LHCN-M2 (cell line): ENCODE data around the gene AGTRAP. TPM values are rescaled to one million over a fixed set of nuclear protein-coding genes. Genes with fewer than 3 reads are reported as not detected.

Experiments
- DNase-seq: peaks from one replicate; pipeline ENCODE4 v3.0.0-alpha.2; 2012; ENCODE audit warnings: low read depth
- total RNA-seq: library from RNA; depleted of rRNA; stranded (reverse); fragments of >200 nt; gene quantifications from 2 replicates; pipeline ENCODE4 v1.2.3, GENCODE V29; 2014

The AGTRAP gene
- total RNA-seq, 1 experiment from 2014 or later = 39.4 TPM

DNA sequence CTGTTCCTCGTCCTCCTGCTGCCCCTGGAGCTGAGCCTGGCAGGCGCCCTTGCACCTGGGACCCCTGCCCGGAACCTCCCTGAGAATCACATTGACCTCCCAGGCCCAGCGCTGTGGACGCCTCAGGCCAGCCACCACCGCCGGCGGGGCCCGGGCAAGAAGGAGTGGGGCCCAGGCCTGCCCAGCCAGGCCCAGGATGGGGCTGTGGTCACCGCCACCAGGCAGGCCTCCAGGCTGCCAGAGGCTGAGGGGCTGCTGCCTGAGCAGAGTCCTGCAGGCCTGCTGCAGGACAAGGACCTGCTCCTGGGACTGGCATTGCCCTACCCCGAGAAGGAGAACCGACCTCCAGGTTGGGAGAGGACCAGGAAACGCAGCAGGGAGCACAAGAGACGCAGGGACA is 29.6 kb upstream of the AGTRAP start:
- no peak for DNase-seq

DNA sequence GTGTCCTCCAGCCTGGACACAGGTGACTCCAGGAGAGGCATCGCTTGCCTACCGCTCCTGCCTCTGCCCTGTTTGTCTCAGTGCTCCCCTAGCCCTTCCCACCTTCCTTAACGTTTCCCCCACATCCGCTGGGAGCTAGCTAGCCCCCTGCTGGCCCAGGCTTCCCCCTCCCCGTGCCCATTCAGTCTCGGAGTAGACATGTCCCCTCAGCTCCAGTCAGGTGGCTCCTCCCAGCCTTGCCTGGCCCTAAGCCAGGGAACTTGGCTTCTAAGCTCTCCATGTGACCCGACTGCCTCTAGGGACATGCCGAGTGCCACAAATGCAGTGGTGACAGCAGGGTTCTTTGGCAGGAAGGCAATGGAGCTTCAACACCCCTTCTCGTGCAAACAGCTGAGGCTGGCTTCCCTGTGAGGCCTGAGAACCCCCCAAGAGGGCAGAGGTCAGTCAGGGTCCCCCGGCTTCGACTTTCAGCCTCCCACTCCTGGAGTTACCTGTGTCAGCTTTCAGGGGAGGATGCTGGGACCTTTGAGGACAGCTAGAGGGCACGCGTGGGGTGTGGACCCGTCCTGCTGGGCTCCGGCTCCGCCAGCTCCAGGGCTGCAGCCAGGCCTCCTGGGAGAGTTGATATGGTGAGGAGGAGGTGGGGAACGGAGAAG is 28.2 kb upstream of the AGTRAP start:
- no peak for DNase-seq

DNA sequence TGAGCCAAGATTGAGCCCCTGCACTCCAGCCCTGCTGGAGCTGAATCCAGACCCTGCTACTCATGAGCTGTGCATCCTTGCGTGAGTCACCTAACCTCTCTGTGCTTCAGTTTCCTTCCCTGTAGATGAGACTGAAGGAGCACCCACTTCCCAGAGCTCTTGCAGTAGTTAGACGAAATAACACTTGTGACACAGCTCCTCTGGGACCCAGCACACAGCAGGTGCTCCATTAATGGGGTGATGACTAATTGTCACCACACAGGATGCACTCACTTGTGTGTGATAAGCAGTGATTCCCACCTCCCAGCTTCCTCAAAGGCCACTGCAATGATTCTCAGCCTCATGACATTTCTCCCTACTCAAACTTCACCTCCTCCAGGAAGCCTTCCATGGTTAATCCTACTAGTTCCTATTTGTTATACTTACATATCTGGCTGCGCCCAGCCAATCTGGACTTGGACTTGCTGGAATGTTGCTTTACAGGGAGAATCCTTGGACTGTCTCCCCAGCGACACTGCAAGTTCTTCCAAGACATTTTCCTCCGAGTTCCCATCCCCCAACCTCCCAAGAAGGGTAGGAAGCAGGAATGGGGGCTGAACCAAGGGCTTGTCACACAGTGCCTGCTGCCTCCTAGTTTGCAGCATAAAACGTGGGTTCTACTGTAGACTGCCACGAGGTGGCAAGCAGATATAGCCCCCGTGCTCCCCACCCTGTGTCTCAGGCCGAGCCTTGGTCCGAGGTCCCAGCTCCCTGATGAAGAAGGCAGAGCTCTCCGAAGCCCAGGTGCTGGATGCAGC is 27.2 kb upstream of the AGTRAP start:
- DNase-seq = peak; percentile 32

DNA sequence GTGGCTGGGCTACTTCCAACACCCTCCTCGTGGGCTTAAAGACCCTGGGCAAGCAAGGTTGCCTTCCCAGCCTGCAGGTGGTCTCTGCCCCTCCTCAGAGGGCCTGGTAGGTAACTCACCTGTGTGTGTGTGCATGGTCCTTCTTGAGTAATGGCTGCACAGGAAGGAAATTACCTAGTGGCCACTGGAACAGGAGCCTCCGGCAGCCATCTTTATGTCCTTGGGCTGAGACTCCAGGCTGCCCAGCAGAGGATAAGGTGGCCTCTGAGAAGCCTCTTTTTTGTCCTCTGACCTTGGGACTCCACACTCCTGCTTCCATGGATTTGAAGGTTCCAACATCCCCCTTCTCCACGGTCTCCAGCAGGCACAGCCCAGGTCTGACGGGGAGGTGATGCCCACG is 24.4 kb upstream of the AGTRAP start:
- DNase-seq = no peak

DNA sequence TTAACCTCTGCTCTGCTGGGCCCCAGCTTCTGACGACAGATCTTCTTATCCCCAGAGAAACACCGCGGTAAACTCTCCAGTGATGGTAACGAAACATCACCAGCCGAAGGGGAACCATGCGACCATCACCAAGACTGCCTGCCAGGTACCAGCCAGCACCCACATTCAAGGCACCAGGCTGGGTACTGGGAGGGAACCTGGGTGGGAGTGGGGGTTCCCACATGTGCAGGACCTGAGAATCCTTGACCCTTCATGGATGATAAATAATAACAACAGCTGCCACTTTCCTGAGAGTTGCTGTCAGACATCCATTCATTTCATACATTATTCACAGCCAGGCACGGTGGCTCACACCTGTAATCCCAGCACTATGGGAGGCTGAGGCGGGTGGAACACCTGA is 23.7 kb upstream of the AGTRAP start:
- DNase-seq = no peak

DNA sequence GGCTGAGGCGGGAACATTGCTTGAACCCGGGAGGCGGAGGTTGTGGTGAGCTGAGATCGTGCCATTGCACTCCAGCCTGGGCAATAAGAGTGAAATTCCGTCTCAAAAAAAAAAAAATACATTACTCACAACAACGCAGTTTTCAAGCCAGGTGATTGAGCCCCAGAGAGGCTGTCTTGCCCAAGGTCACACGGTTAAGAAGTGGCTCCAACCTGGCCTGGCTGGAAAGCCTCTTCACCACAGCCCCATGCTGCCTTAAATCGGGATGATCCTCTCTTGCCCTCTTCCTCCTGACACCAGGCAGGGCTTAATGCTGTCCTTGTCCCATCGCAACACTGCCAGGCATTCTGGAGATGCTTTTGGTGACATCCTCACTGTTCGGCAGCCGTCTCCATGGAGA is 22.8 kb upstream of the AGTRAP start:
- no peak for DNase-seq

DNA sequence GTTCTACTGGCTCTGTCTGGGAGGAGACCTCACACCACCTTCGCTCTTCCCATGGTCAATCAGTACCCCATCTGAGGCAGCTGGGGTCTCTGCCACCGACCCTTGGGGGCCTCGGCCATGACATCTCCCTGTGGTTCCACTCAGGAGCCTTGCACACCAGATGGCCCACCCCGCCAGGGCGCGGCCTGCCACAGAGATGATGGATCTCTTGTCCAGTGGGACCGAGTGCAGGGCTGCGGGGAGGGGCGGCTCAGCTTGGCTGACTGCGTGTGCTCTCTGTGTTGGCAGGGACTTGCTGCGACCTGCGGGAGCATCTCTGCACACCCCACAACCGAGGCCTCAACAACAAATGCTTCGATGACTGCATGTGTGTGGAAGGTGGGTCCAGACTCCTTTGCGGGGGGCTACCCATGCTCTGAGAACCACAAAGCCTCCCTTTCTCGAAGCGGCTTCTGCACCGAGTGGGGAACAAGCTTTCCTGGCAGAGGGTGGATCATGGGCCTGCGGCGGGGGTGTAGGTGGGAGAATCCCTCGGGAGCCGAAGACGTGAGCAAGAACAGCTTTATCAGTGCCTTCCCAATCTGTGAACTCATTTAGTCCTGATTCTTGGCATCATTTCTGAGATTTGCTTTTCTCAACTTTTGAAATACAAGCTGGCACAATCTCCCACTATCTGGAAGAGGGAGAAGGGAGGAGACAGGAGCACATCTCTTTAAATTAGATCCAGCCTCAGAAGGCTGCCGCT is 20.9 kb upstream of the AGTRAP start:
- DNase-seq = no peak

DNA sequence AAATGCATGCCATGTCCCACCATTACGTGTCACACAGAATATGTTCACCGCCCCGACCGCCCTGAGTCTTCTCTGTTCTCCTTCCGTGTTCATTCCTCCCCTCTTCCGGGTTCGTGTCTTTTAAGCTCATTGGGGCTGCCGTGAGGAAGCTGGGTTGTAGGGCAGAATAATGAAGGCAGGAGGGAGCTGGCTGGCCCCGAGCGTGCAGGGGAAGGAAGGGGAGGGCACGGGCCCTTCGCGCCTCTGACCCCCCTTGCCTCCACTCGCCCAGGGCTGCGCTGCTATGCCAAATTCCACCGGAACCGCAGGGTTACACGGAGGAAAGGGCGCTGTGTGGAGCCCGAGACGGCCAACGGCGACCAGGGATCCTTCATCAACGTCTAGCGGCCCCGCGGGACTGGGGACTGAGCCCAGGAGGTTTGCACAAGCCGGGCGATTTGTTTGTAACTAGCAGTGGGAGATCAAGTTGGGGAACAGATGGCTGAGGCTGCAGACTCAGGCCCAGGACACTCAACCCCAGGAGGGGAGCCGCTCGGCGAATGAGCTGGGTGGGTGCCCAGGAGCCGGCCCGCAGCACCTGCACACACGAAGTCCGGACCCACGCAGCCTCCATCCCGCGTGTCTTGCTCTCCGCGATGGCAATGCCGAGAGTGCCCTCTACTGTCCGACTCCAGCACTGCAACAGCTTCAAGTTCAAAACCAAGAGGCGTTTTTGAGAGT is 16.5 kb upstream of the AGTRAP start:
- DNase-seq = peak; percentile 43

DNA sequence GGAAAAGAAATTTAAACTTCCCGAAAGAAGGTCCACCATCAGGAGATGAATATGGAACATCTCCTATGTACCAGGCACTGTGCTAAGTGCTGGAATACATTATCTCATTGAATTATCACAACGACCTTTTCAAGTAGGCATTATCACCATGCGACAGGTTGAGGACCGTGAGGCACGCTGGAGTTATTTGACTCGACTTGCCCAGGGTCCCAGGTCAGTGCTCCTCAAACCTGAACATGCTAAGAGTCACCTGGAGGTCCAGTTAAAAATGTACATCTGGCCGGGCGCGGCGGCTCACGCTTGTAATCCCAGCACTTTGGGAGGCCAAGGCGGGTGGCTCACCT is 15.9 kb upstream of the AGTRAP start:
- DNase-seq = no peak

DNA sequence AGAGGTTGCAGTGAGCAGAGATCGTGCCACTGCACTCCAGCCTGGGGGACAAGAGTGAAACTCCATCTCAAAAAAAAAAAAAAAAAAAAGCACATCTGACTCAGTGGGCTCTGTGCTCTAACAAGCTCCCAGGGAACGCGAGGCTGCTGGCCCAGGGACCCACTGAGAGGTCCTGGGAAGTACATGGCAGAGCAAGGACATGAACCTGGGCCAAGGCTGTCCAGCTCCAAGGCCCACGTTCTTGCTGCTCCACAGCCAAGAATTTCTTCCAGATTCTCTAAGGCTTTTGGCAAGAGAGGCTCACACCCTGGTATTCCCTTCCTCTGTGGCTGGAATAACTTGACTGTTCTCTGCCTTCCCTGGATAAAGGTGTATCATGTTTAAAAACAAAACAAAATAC is 15.4 kb upstream of the AGTRAP start:
- no peak for DNase-seq

DNA sequence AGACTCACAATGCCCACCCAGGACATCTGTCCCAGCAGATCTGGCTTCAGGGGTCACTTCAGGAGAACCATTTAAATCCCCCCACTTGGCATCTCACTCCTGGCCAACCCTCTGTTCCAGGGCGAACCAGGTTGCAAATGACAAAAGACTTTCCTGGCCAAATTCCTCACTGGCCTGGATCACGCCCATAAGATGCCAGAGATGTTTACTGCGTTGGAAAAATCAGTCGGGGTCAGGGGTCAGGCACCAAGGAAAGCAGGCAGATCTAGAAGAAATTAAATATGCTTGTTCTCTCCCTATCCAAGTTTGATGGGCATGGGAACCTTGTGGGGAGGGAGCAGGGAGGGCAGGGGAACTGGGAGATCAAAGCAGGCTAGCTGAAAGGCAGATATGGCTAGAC is 14.6 kb upstream of the AGTRAP start:
- DNase-seq = no peak

DNA sequence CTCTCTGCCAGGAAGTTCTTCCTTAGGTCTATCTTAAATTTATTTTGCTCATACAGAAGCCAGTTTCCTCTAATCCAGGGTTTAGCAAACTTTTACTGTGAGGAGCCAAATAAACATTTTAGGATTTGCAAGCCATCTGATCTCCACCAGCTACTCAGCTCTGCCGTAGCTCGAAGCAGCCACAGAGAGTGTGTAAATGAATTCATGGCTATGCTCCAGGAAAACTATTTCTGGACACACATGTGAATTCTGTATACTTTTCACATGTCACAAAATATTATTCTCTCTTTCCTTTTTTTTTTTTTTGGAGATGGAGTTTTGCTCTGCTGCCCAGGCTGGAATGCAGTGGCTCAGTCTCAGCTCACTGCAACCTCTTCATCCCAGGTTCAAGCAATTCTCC is 13.4 kb upstream of the AGTRAP start:
- DNase-seq = no peak

DNA sequence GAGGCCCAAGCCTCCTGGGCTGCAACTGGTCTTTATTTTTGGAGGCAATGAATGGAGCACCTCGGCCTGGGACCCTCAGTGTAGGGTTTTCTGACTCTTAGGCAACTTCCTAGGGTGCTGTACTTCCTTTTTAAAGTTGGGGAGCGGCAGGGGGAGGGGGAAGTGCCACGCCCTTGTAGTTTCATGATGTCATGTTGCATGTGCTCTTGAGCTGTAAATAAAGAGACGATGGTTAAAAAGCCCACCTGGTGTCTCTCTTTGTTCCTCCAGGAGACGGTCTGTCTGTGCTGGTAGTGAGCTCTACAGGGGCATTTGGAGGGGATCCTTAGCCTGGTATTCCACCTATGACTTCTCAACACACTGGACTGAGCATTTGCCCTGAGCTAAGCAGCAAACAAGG is 10.3 kb upstream of the AGTRAP start:
- no peak for DNase-seq

DNA sequence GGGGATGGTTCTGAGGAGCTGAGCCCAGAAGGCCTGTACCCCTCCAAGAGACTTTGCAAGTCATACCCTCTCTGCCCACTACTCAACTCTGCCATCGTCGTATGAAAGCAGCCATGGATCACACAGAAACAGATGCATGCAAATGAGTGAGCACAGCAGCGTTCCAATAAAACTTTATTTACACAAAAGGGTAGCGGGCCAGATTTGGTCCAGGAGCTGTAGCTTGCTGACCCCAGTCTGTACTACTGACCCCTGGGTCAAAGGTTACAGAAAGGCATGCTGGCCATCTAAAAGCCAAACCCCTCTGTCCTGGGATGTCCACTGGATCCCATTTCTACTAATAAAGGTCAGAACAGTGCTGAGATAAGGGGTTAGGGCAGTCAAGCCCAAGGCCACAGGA is 8.8 kb upstream of the AGTRAP start:
- no peak for DNase-seq

DNA sequence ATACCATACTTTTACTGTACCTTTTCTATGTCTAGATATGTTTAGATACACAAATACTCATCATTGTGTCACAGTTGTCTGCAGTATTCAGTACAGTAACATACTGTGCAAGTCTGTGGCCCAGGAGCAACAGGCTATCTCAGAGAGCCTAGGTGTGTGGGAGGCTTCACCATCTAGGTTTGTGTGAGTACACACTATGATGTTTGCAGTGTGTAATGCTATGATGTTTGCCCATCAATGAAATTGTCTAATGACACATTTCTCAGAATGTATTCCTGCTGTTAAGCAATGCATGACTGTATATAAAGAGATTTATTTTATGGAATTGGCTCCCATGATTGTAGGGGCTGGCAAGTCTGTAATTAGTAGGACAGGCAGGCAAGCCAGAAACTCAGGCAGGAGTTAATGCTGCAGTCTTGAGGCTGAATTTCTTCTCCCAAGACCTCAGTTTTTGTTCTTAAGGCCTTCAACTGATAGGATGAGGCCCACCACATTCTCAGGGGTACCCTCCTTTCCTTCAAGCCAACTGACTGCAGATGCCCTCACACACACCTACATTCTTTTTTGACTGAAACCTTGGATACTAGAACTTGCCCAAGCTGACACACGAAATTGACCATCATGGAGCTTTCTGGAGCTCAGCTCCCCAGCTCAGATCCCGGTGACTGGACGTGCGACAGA is 7.7 kb upstream of the AGTRAP start:
- no peak for DNase-seq

DNA sequence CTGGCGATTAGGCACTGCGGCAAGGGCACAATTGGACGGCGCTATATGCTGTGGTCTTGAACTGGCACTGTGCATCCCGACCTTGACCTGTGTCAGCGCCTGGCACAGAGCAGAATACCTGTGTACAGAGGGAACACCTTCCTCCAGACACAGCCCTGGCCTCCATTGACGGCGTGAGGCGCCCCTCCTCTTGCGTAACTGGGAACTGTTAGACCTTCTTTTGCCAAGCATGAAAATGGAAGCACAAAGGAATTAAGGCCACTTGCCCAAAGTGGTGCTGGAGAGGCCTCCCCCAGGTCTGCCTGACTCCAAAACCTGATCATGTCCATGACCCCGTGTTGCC is 6.8 kb upstream of the AGTRAP start:
- DNase-seq = no peak

DNA sequence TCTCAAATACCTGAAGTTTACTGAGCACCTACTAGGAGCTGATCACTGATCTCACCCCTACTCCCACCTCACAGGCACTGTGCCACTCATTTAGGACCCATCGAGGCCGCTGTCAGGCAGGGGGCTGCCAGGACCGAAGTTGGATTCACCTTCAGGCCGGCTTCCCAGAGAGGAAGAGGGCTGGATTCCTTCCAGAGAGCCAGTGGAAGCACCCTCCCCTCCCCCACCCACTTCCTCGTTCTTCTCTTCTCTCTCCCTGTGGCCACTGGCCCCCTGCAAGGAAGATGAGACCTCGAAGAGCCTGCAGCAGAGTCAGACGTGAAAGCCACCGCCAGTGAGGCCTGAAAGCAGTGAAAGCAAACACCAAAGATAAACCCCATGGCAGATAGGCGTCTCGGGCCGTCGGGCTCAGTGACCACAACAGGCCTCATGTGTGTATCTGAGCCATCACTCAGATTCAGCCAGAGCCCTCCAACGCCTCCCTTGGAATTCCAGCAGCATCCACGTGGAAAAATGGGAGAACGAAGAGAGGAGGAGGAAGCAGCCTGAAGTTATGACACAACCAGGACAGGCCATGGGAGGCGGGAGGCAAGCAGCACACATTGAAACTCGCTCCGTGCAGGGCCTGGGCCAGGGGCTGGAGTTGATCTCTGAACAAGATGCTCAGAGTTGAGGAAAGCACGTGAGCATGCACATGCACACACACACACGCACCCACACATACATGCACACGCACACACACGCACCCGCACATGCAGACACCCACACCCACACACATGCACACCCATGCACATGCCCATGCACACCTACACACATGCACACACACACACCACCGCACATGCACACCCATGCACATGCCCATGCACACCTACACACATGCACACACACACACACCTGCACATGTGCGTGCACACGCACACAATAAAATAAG is 6.2 kb upstream of the AGTRAP start:
- no peak for DNase-seq

DNA sequence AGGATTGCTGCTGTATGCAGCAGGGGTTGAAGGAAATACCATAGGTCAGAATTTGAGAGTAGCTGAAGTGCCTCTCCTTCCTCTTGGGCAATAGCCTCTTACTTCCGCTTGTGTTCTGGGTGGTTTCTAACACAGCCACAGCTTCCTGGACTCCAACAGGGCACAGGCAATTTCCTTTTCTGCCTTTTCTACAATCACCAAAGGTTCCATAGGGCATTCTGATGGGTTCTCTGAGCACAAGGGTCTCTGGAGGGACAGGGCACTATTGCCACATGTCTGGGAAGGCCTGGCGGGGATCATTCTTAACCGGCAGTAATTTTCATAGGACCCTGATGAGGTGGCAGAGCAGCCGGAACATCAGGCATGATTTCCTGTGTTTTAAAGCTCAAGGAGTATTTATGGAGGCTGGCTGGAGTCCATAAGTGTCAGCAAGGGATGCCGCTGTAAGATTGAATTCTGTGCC is 5.5 kb upstream of the AGTRAP start:
- DNase-seq = no peak

DNA sequence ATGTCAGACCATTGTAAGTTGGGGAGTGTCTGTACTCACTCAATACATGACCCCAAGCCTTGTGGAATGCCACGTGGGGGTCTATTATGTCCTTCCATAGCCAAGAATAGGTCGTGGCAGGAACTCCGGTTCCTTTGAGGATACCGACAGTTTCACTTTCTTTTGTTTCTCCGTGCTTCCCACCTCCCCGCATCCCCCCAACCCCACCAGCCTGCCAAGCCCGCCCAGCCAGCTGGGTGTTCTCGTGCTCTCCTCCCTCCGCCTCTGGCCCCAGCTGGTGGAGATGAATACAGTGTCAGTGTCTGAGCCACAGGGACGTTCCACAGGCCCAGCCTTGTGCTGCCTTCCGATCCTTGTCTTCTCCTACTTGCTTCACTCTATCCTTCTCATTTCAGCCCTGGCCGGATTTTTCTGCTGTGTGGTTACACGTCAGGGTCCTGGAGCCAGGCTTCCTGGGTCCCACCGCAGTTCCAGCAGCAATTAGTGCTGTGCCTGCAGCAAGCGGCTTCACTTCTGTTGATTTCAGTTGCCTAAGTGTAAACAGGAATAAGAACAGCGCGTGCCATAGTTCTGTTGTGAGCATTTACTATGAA is 4.1 kb upstream of the AGTRAP start:
- no peak for DNase-seq

DNA sequence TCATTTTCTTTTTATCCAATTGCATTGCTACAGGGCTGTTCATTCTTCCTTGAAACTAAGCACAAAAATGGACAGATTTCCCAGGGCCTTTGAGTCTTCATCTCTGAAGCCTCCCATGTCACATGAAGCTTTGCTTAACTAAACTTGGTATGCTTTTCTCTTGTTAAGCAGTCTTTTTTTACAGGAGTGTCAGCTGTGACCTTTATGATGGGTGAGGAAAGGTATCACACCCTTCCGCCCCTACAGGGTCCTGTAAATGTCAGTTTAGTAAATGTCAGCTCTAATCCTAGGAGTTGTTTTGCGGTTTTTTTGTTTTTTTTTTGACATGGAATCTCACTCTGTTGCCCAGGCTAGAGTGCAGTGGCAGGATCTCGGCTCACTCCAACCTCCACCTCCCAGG is 2.6 kb upstream of the AGTRAP start:
- DNase-seq = no peak
